HG02884 (cell line): ENCODE results near the gene ABCB1.
"Not testable (repeated sequence)": the region's sequence is repeated elsewhere in the genome, so short reads cannot be mapped to it uniquely, and the experiment has no call there.

Source experiments
- ATAC-seq: cut with Tn5 transposase; IDR thresholded peaks from one replicate; pipeline ENCODE4 v1.9.1; 2021; ENCODE audit warnings: mild to moderate bottlenecking, moderate library complexity; ENCODE audit not compliant: unreplicated experiment

ABCB1 gene

GRCh38 chr7:87580636-87581035 is 20.0 kb downstream of the ABCB1 start:
- ATAC-seq, result no peak

- no peak for ATAC-seq
Measured at GRCh38 chr7:87575521-87575920, 25.2 kb downstream of the ABCB1 start.

GRCh38 chr7:87574630-87575029 is 26.1 kb downstream of the ABCB1 start:
- no peak for ATAC-seq

- not testable (repeated sequence) for ATAC-seq
Measured at GRCh38 chr7:87572513-87572912, 28.2 kb downstream of the ABCB1 start.

- no peak for ATAC-seq
Measured at GRCh38 chr7:87570178-87570577, 30.5 kb downstream of the ABCB1 start.

- no peak for ATAC-seq
Measured at GRCh38 chr7:87567052-87567451, 33.6 kb downstream of the ABCB1 start.

- no peak for ATAC-seq
Measured at GRCh38 chr7:87566311-87566900, 34.3 kb downstream of the ABCB1 start.

- no peak for ATAC-seq
Measured at GRCh38 chr7:87565877-87566276, 34.8 kb downstream of the ABCB1 start.

GRCh38 chr7:87564296-87564963 is 36.3 kb downstream of the ABCB1 start:
- ATAC-seq, result peak; percentile 67

- no peak for ATAC-seq
Measured at GRCh38 chr7:87561702-87562101, 39.0 kb downstream of the ABCB1 start.

- no peak for ATAC-seq
Measured at GRCh38 chr7:87561102-87561501, 39.6 kb downstream of the ABCB1 start.

GRCh38 chr7:87552351-87552900 is 48.3 kb downstream of the ABCB1 start:
- ATAC-seq, result no peak

GRCh38 chr7:87548123-87548919 is 52.4 kb downstream of the ABCB1 start:
- no peak for ATAC-seq

GRCh38 chr7:87545760-87546159 is 54.9 kb downstream of the ABCB1 start:
- no peak for ATAC-seq

GRCh38 chr7:87543623-87544022 is 57.1 kb downstream of the ABCB1 start:
- no peak for ATAC-seq

- ATAC-seq, result no peak
Measured at GRCh38 chr7:87541648-87542047, 59.0 kb downstream of the ABCB1 start.

GRCh38 chr7:87538052-87538451 is 62.6 kb downstream of the ABCB1 start:
- ATAC-seq, result no peak

GRCh38 chr7:87534072-87534471 is 66.6 kb downstream of the ABCB1 start:
- ATAC-seq, result no peak

- no peak for ATAC-seq
Measured at GRCh38 chr7:87530126-87530525, 70.6 kb downstream of the ABCB1 start.

GRCh38 chr7:87528730-87529129 is 72.0 kb downstream of the ABCB1 start:
- ATAC-seq, result no peak

- no peak for ATAC-seq
Measured at GRCh38 chr7:87518735-87519134, 81.9 kb downstream of the ABCB1 start.

- ATAC-seq, result no peak
Measured at GRCh38 chr7:87517891-87518290, 82.8 kb downstream of the ABCB1 start.
